Neural progenitor cell (in vitro differentiated cells): ENCODE results near the gene NSUN2.

Source experiments
- EZH2 ChIP-seq: fragments of 200-600 bp; sonication (generic); IDR thresholded peaks from 2 replicates; pipeline ENCODE4 v1.6.1; 2017; ENCODE audit warnings: antibody characterized with exemption, mild to moderate bottlenecking, moderate library complexity
- TF ChIP-seq, protein P1 (sequence below): fragments of 200-600 bp; sonication (generic); IDR thresholded peaks from 2 replicates; pipeline ENCODE4 v1.5.1; 2017; ENCODE audit warnings: antibody characterized with exemption, mild to moderate bottlenecking

DNA sequence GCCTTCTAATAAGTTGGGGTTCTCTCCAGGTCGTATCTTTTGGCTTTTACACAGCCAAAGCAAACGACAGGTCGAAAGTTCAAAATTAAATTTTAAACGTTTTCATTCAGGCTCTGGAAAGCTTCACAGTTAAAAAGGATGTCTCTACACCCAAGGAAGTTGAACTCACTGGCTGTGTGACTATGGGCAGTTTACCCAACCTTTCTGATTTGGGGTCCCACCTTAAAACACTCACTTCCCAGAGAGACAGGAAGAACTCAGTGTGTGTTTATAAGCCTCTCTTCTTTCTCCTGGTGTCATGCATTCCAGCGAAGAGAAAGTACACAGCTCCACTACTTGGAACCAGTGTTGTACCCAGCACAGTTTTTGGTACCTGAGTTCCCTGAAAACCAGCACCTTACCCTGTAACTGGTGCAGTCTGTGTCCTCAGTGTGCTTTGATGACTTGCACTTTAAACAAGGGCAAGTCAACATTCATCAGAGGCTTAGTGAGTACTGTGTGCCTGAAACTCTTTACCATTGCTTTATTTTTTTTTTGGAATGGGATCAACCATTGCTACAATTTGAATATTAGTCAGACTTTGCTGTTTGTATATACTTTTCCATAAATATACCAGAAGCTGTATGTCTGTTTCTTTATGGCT is 2.1 kb upstream of the NSUN2 start:
- TF ChIP-seq, protein P1, sequence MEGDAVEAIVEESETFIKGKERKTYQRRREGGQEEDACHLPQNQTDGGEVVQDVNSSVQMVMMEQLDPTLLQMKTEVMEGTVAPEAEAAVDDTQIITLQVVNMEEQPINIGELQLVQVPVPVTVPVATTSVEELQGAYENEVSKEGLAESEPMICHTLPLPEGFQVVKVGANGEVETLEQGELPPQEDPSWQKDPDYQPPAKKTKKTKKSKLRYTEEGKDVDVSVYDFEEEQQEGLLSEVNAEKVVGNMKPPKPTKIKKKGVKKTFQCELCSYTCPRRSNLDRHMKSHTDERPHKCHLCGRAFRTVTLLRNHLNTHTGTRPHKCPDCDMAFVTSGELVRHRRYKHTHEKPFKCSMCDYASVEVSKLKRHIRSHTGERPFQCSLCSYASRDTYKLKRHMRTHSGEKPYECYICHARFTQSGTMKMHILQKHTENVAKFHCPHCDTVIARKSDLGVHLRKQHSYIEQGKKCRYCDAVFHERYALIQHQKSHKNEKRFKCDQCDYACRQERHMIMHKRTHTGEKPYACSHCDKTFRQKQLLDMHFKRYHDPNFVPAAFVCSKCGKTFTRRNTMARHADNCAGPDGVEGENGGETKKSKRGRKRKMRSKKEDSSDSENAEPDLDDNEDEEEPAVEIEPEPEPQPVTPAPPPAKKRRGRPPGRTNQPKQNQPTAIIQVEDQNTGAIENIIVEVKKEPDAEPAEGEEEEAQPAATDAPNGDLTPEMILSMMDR: no peak
- no peak for TF ChIP-seq EZH2
